ENCODE data around the gene MAFG.
"Not testable (repeated sequence)": the region's sequence is repeated elsewhere in the genome, so short reads cannot be mapped to it uniquely, and the experiment has no call there.

Gene MAFG

DNA sequence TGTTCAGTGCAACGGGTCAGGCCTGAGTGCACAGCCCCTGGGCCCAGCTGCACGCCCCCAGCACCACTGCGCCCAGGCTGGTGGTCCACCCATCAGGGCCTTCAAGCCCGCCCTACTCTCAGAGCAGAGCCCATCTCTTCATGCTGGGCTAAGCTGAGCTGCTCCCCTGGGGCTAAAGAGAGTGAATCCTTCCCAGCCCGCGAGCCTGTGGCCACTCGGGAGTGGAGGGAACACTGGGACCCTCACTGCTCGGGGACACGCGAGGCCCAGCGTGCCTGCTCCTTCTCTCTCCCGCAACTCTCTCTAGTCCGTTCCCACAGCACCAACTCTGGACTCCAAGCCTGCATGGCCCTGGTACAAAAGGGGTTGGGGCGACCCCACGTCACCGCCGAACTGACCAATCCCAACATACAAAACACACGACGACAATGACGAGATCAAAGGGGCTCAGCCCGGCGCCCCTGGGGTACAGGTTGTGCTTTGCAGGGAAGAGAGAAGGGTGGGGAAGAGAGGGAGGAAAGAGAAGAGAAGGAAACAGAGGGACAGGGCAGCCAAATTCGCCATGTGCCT, 5.5 kb downstream of the MAFG start:
- no peak for DNase-seq

GRCh38 chr17:81921537-81921862, 6.0 kb downstream of the MAFG start:
- no peak for DNase-seq

GRCh38 chr17:81920612-81921536, 6.7 kb downstream of the MAFG start:
- DNase-seq: no peak

DNA sequence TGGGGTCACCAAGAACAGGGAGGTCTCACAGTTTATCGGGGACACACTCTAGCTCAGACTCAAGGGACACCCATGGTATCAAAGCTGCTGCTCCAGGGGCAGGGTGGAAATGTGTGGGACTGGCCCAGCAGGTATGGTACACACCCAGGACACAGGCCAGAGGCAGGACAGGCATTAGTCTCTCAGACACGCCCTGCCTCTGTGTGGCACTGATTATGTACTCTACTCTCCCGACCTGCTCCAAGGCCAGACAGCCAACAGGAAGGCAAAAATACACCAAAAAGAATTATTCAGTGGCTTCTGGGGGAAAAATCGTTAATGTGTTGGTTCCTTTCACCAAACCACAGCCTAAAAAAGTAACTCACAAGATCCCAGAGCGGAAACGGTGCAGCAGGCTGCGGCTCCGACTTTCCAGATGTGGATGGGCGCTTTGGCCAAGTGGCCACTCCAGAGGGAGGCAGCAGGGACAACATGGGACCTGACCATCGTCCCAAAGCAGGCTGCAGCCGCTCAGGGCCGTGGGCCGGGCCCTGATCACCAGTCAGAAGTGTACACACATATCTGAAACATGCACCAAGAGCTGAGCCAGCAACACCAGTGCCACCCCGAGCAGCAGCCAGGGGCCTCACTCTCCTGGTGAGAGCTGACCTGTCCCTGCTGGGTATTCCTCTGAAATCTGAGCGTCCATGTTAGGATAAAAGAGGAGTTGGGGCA, 8.5 kb downstream of the MAFG start:
- DNase-seq: no peak

DNA sequence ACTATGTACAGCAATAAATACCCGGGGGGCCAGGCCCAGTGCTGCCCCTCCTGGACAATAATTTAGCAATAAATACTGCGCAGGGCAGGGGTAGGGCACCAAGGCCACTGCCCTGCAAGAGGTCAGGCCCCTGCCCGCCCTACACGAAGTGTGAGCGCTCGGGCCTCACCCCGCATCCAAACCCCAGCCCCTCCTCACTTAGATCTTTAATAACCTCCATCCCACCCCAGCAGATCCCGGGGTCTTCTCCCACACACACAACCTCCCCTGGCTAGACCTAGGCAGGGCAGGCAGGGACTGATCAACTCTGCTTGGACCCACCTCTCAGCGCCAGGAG, 9.2 kb downstream of the MAFG start:
- DNase-seq: not testable (repeated sequence)

- peak; percentile 50 to 92 for DNase-seq
Observed at GRCh38 chr17:81917565-81918332, 9.8 kb downstream of the MAFG start, which contains the start of gene SIRT7. TSS of gene SIRT7 (minus strand) at chr17:81918176. CDS start at chr17:81918131, 45 bp downstream.

DNA sequence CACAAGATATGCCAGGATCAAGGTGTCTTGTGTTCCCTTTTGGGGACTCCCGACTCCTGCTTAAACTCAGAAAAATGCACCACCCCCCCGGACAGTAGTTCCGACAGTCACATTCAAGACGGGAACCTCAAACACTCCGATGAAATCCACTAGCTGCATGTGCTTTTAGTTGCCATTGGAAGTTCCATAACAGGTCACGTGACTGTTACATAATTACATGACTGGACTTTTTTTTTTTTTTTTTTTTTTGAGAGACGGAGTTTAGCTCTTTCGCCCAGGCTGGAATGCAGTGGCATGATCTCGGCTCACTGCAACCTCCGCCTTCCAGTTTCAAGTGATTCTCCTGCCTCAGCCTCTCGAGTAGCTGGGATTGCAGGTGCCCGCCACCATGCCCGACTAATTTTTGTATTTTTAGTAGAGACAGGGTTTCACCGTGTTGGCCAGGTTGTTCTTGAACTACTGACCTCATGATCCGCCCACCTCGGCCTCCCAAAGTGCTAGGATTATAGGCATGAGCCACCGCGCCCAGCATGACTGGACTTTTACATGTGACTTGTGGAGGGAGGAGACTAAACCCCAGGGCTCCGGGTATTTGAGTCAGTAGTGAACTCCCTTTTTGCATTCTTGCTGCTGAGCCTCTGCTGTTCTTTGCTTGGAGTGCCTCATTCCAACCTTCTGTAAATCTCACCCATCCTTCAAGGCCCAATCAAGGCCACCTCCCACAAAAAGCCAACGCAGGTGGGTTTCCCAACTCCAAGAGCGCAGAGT, 11.1 kb downstream of the MAFG start:
- no peak for DNase-seq

DNA sequence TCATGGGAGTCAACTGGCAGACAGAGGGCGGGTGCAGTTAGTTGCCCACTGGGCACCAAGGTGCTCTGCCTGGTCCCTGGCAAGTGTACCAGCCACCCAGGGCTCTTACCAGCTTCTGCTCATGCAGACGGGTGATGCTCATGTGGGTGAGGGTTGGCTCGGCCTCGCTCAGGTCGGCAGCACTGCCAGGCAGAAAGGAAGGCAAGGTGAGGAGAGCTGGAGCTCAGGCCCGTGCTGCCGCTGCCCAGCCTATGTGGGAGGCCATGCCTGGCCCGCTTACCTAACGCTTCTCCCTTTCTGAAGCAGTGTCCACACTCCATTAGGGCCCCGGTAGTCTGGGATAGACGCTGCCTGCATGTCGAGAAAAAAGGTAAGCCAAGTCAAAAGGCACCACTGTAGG, 12.2 kb downstream of the MAFG start:
- DNase-seq: no peak

DNA sequence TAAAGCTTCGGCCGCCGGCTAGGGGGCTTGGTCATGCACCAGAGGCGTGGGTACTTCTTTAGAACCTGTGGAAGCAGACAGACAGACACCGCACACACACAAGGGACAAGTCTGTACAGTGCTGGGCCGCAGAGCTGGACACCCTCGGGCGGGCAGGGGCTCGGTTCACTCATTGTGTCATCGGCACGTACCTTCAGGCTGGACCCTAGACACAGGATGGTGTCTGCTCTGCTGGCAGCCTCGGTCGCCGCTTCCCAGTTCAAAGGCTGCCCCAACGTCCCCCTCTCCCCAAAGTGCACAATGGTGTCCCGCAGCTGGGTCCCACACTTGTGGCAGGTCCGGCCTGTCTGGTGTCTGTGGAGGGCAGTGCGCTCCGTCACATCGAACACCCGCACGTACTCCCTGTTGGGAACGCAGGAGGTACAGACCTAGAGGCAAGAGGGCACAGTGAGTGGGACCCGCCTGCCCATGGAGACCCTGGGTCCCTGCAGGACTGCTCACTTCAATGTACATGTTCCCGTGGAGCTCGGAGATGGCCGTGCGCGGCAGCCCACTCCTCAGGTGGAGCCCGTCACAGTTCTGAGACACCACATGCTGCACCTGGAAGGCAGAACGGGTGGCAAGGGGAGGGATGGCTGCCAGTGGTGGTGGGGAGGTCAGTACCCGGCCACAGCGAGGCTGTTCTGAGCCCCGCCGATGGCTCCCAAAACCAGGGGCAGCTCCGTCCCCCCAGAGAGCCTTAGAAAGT, 13.3 kb downstream of the MAFG start:
- DNase-seq: no peak

DNA sequence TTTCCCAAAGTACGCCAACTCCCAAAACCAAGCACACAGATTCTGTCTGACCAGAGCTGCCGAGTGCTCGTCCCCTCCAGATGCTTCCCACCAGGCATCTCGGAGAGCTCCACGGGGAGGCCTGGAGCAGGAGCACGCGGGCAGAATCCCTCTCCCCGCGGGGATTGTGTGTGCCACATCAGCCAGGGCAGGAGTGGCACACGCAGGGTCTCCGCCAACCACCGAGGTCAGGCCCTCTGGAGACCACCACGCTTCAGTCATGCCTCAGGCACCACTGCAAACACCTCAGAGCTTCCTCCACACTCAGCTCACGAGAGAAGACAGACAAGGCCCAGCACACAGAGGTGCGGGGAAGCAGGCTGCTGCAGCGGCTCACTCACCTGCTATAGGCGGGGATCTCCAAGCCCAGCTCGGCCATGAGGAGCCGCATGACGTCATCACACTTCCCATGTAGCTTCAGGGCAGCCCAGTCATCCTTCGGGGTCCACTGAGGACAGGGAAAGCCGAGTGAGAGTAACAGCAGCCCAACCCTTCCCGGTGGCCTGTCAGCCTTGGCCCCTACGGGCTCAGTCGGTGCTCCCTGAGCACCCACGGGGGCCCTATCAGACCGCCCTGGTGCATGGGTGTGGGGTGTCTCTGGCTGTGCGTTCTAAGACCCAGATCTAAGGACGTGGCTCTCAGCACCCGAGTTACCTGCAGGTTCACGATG, 14.0 kb downstream of the MAFG start:
- no peak for DNase-seq

- no peak for DNase-seq
Observed at GRCh38 chr17:81912441-81913309, 14.9 kb downstream of the MAFG start.

DNA sequence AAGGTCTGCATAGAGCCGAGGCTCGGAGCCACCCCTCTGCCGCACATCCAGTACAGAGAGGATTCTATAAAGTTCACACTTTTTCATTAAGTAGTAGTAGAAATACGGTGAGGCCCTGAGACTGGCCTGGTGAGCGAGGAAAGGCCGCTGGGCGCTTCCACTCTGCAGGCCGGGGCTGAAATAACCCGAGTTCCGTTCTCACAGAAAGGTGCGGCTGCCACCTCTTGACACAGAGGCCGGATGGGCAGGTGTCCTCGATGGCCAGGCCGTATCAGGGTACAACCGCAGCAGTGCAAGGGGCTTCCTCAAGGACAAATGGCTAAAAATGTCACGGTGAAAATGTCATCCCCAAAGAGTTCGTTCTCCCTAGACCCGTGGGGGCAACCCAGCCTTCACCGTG, 15.6 kb downstream of the MAFG start:
- no peak for DNase-seq

- peak; percentile 89 to 94 for DNase-seq
Observed at GRCh38 chr17:81911277-81911961, 16.1 kb downstream of the MAFG start, which contains the start of gene PCYT2. TSS of gene PCYT2 (minus strand) at chr17:81911399. CDS start at chr17:81911355, 44 bp downstream.

GRCh38 chr17:81910840-81911276, 16.7 kb downstream of the MAFG start:
- no peak for DNase-seq

DNA sequence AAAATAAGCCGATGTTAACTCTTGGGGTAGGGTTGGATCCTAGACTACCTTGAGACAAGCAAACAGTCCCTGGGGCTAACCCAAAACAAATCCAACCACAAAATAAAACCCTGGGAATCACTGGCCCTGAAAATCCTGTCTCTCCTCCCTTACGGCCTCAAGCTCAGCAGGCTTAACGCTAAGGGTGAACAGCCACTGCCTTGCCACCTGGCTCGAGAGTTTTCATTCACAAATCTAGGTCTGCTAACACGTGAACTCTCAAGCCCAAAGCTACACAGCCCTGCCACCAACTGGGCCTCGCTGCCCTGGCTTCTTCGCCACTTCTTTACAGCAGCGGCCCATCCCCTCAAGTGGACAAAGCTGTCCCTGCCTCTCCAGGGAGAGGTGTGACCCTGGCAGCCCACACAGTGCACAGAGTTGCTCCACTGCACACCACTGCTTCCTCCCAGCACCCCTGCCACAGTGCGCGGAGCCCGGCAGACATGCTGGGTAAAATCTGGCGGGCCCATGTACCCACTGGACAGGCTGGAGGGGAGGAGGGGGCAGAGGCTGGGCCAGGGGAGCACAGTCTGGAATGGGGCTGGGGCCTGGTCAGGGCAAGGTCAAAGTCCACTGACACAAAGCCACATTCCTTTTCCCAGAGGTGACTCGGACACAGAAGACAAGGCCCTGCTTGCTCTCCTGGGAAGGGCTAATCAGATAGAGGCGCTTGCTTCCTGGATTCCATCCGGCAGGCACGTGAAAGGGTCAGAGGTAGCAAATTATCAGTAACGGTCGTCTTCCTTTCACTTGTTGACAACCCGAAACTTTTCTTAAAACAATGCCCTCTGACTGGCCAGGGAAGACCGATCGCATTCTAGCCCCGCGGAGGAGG, 17.3 kb downstream of the MAFG start:
- DNase-seq: peak in 1 of 2 experiments; percentile 45

GRCh38 chr17:81909231-81909630, 18.3 kb downstream of the MAFG start:
- no peak for DNase-seq

DNA sequence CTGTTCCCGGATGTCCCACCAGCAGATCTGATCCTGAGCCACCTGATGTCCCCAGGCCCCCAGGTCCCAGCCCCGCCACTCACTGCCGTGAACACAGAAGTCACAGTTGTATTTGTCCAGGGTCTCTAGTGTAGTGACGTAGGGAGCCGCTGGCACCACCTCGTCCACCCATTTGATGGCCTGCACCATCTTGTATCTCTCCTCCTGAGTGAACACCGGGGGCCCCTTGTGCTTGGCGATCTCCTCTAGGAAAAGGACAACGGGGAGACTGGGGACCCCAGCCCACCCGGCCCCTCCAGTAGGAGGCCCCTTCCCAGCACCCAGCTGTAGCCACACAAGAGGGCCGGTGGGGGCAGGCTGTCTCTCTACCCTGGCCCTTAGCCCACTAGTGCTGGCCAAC, 18.7 kb downstream of the MAFG start:
- no peak for DNase-seq
